IPS DF 4.7 (cell line): ENCODE results near the gene SPPL3.
A peak's percentile ranks its signal among the peaks of the same experiment; 100 is the strongest.

Source experiments
- DNase-seq: peaks from one replicate; pipeline ENCODE4 v3.0.0-alpha.2; 2013; ENCODE audit warnings: low spot score; ENCODE audit errors: extremely low read depth

The SPPL3 gene

GRCh38 chr12:120874547-120875245 lies 29.5 kb downstream of the SPPL3 start:
- DNase-seq, result no peak

- DNase-seq, result no peak
These were observed 30.9 kb downstream of the SPPL3 start for GRCh38 chr12:120873226-120873625.

GRCh38 chr12:120872487-120872886 lies 31.7 kb downstream of the SPPL3 start:
- DNase-seq, result no peak

GRCh38 chr12:120870415-120870814 lies 33.7 kb downstream of the SPPL3 start:
- no peak for DNase-seq

GRCh38 chr12:120869376-120869775 lies 34.8 kb downstream of the SPPL3 start:
- DNase-seq, result no peak

- no peak for DNase-seq
These were observed 38.0 kb downstream of the SPPL3 start for GRCh38 chr12:120866108-120866507.

GRCh38 chr12:120865098-120865497 lies 39.1 kb downstream of the SPPL3 start:
- no peak for DNase-seq

GRCh38 chr12:120862664-120863063 lies 41.5 kb downstream of the SPPL3 start:
- DNase-seq, result peak; percentile 19

- no peak for DNase-seq
These were observed 42.9 kb downstream of the SPPL3 start for GRCh38 chr12:120861074-120861795.

GRCh38 chr12:120858306-120859088 lies 45.7 kb downstream of the SPPL3 start:
- DNase-seq, result no peak

- DNase-seq, result no peak
These were observed 47.2 kb downstream of the SPPL3 start for GRCh38 chr12:120856980-120857379.

GRCh38 chr12:120855823-120856588 lies 48.2 kb downstream of the SPPL3 start:
- DNase-seq, result no peak

GRCh38 chr12:120854804-120855203 lies 49.4 kb downstream of the SPPL3 start:
- DNase-seq, result no peak

- no peak for DNase-seq
These were observed 51.0 kb downstream of the SPPL3 start for GRCh38 chr12:120853188-120853587.

- no peak for DNase-seq
These were observed 52.2 kb downstream of the SPPL3 start for GRCh38 chr12:120851944-120852343.

GRCh38 chr12:120851444-120851843 lies 52.7 kb downstream of the SPPL3 start:
- DNase-seq, result no peak

GRCh38 chr12:120849765-120850164 lies 54.4 kb downstream of the SPPL3 start:
- DNase-seq, result no peak

- DNase-seq, result no peak
These were observed 56.3 kb downstream of the SPPL3 start for GRCh38 chr12:120847814-120848213.

GRCh38 chr12:120847392-120847791 lies 56.8 kb downstream of the SPPL3 start:
- no peak for DNase-seq

- DNase-seq, result no peak
These were observed 57.4 kb downstream of the SPPL3 start for GRCh38 chr12:120846721-120847120.

GRCh38 chr12:120845696-120846095 lies 58.5 kb downstream of the SPPL3 start:
- no peak for DNase-seq
